GM18517 (cell line): ENCODE results near the gene ADISSP.

Experiments
- ATAC-seq: cut with Tn5 transposase; IDR thresholded peaks from one replicate; pipeline ENCODE4 v1.9.1; 2021; ENCODE audit warnings: mild to moderate bottlenecking, moderate library complexity; ENCODE audit not compliant: unreplicated experiment

ADISSP gene

GRCh38 chr20:3720626-3721025 lies 46.9 kb downstream of the ADISSP start:
- ATAC-seq = no peak

- no peak for ATAC-seq
Observed at GRCh38 chr20:3720068-3720467, 47.5 kb downstream of the ADISSP start.

DNA sequence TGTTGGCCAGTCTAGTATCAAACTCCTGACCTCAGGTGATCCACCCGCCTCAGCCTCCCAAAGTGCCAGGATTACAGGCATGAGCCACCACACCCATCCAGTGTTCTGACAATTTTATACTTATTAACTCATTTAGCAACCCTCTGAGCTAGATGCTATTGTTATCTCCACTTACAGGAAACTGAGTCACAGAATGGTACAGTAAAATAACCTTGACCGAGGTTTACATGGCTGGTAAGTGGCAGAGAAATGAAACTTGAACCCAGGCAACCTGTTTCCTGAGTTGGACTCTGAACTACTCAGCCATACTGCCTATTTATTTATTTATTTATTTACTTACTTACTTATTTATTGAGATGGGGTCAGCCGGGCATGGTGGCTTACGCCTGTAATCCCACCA lies 48.5 kb downstream of the ADISSP start:
- ATAC-seq = no peak

DNA sequence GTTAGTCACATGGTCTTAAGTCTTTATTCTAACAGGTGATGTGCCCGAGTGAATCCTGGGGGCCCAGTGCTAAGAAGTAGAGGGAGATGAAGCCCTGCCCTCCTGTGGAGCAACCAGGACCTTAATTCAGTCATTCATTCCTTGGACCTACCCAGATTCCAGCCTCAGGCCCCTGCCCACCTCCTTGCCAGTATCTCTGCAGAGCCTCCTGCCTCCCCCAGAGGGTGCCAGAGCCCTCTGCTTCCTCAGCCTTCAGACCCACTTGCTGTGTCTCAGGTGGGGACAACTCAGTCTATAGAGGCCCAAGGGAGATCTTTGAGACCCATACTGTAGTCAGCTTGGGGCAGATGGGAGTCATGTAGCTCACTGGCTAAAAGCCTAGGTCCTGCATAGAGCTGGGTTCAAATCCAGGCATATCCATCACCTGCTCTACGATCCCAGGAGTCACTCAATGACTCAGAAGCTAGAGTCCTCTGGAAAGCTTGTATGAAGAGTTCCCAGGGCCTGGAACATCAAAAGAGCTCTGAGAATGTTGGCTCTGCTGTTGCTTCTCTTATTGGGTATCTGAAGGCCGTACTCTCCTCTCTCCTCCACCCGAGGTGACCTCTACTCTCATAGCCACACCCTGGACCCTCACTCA lies 51.2 kb downstream of the ADISSP start:
- no peak for ATAC-seq

DNA sequence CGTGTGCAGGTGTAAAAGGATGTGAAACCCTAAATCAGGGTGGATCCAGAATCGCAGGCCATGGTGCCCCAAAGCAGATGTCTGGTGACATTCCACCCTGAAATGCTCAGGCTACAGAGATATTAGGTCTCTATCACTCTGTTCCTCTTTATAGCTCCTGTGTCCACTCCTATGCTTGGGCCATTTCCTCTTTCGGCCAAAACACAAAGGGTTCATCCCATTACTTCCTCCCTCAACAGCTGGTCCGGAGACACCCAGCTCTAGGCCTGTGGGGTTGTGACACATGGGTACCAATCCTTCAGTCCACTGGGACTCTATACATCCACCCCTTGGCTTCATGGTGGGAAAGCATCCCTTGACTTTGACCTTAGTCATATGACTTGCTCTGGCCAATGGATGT lies 53.5 kb downstream of the ADISSP start:
- no peak for ATAC-seq

- ATAC-seq = no peak
Observed at GRCh38 chr20:3712279-3712873, 55.2 kb downstream of the ADISSP start, which contains the start of gene SIGLEC1. Gene SIGLEC1, minus strand, starts transcription at chr20:3712600. Its CDS starts 5,472 bp downstream, at chr20:3707128.

GRCh38 chr20:3711484-3711941 lies 56.0 kb downstream of the ADISSP start:
- no peak for ATAC-seq

DNA sequence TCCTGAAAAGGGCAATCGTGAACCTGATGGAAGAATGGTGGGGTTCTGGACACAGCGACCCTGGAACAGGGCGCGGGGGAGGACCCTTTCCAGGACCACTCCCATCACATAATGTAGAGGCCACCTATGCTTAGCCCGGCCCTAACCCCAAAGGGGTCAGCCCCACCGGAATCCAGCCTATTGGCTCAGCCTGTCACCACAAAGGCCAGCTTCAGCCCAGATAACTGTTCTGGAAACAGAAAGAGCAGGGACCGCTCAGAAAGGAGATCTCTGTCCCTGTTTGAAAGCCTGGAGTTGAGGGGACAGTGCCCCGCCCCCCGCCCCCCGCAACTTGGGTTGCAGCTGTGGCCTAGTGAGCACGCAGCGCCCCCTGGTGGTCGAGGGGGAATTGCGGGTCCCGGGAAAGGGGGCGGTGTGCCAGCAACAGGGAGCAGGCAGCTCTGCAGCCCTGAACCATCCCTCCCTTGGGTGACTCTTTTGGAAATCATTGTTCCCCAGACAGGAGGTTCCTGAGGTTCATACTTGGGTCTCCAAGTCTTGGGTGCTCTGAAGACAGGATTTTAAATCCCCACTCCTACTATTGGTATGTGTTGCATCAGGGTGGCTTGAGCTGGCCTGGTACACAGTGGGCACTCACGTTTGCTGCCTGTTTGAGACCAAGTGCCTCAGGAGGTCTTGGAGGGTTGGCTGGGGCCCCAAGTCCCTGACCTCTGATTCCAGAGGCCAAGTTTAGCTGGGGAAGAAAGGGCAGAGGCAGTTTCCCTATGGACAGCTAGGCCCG lies 56.7 kb downstream of the ADISSP start:
- ATAC-seq = no peak

DNA sequence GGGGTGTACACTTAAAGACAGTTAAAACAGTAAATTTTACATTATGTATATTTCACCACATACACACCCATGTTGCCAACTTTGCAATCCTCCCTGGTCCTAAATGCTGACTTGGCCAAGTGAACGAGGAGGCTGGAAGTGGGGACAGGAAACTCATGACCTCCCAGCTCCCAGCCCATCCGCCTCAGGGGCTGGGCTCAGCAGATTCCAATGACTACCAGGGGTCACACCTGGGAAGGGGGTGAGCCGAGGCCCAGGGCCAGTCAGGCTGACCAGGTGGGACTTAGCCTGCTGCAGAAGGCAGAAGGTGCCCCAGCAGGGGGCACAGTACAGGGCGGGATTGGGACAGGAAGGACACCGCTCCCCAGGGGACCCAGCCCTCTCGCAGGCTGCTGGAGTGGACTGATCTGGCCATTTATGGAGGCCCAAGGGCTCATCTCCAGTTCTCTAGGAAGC lies 57.5 kb downstream of the ADISSP start:
- ATAC-seq = no peak

DNA sequence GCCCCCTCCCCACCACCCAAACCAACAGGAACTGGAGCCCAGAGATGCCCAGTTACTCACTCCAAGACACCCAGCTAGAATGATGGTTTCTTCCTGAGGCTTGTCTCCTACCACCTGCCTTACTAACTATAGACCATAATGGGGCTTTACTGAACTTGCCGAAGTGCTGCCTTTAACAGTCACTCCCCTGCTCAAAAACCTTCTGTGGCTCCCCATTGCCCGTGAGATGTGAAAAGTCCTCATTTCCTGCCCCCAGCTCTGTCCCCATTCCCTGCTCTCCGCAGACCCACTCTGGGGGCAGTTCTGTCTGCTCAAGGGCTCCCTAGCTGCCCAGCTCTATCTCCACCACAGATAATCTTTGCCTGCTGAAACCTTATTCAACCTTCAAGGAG lies 60.0 kb downstream of the ADISSP start:
- ATAC-seq = no peak

DNA sequence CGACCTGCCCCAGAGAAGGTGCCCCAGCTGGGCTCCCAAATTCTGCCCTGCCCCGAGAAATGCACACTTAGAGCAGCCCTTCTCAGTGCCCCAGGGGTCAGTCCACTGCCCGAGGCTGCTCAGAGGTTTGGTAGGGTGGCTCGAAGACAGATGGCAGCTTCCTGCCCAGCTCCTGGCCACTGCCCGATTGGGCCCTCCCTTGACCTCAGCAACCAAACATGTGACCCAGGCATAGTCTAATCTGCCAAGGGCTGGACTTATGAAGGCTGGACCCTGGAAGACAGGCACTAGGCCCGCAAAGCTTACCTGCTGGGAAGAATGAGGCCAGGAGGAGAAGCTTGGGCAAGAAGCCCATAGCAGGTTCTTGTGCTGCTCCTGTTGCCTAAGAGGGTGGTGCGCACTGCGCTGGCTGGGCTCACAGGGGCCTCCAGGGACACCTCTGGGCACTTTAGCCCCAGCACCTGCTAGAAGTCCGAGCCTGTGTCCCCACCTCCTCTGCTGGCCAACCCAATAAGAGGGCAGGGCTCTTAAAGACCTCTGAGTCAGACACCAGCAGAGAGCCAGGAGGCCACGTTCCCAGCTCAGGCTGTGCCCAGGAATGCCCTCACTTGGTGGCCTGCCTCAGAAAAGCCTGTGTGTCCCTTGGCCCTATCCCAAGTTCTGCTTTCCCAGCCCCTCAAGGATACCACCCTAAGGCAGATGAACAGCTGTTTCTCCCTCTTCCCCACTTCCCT lies 60.6 kb downstream of the ADISSP start:
- no peak for ATAC-seq

DNA sequence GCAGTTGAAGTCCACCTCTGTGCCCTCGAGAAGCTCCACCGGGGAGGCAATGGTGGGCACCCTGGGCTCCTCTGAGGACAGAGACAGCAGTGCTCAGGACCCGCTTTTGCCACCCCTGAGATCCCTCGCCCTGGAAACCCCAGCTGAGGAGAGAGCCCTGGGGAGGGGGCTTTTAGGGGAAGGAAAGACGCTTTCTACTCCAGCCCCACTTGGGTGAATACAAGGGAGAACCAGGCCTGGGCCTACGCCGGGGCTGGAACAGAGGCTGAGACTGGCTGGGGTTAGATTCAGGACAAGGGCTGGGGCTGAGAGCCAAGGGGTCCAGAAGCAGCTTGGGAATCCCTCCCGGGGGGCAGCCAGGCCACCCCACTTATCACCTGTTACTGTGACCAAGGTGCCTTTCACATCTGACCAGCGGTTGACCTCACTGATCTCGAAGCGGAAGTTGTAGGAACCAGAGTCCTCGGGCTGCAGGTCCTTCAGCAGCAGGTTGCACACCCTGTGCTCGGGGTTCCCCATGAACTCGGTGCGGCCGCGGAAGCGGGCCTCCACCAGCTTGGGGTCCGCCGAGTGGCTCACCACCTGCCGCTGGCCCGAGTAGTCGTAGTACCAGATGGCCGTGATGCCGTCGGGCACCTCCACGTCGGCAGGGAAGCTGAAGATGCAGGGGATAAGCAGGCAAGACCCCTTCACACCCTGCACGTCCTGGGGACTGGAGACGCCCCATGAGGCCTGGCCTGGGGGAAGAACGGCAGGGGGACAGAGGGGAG lies 61.4 kb downstream of the ADISSP start:
- no peak for ATAC-seq

DNA sequence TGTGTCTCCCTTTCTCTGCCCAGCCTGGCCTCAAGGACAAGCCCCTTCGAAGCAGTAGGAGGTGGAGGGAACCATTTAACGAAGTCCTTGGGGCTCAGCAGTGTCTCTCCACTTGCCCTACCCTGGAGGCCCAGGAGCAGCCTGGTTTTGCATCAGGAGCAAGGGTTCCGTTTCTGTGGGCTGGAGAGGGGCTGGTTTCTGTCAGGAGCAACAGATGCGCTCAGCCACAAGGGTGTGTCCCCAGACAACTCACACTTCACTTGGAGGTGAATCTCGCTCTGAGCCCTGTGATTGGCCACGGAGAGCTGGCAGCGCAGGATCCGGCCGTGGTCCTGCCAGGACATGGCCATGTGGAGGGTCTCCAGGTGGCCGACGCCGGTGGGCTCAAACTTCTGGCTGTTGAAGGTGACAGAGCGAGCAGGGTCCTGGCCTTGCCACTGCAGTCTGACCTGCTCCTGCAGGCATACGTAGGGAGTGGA lies 62.0 kb downstream of the ADISSP start:
- no peak for ATAC-seq

DNA sequence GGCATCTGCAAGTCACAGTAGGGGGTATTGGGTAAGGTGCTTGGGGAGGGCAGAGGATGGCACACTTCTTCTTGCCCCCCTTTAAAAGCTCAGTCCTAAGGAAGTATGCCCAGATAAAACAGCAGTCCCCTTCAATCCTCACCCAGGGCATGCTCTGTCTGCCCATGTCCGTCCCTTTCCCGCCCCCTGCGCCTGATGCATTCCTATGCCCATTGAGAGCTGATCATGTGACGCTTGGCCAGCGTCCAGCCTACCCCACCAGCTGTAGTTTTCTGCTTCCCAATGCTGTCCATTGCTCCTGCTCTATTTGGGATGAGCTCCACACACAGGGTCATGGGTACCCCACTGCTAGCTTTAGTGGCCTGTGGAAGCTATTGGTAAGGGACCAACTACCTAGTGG lies 63.5 kb downstream of the ADISSP start:
- ATAC-seq = no peak
